Ovary (tissue), 10 donors: ENCODE measurements around the gene GMPR. TPM values are rescaled to one million over a fixed set of nuclear protein-coding genes. Genes with fewer than 3 reads are reported as not detected.

Experiments
- DNase-seq, 5 donors: peaks; one replicate each; pipeline ENCODE4 v3.0.0-alpha.2; 2019 to 2020
- H3K27ac ChIP-seq, 2 donors: fragments of 200-600 bp; one replicate each; pipeline versions ENCODE4 v1.5.1 to v1.8.0; 2019 to 2022
- H3K27me3 ChIP-seq: fragments of 200-600 bp; one replicate; pipeline ENCODE4 v1.8.0; 2022
- H3K36me3 ChIP-seq: fragments of 200-600 bp; sonication (generic); one replicate; pipeline ENCODE4 v1.5.1; 2019
- H3K4me1 ChIP-seq: one replicate; pipeline ENCODE4 v1.8.1; 2013; ENCODE audit warnings: mild to moderate bottlenecking, moderate library complexity; ENCODE audit not compliant: insufficient read depth
- H3K4me3 ChIP-seq: fragments of 200-600 bp; sonication (generic); one replicate; pipeline ENCODE4 v1.5.1; 2017
- H3K9me3 ChIP-seq, 2 donors: fragments of 200-600 bp in 1 of 2; sonication (generic) in 1 of 2; one replicate each; pipeline versions ENCODE4 v1.5.1 to v1.8.1; 2013 to 2019; ENCODE audit warnings: mild to moderate bottlenecking in 1 of 2, moderate library complexity in 1 of 2
- CTCF ChIP-seq, 3 donors: fragments of 450-650 bp in 2 of 3; fragments of 200-600 bp in 1 of 3; IDR thresholded peaks; one replicate each; pipeline versions ENCODE4 v1.5.1 to v1.8.0; 2016 to 2022; ENCODE audit warnings: antibody characterized with exemption in 3 of 3, mild to moderate bottlenecking in 1 of 3
- EP300 ChIP-seq: sonication (generic); formaldehyde crosslinking; IDR thresholded peaks from one replicate; pipeline ENCODE4 v1.6.1; 2017; ENCODE audit warnings: antibody characterized with exemption
- POLR2A ChIP-seq: fragments of 450-650 bp; IDR thresholded peaks from one replicate; pipeline ENCODE4 v1.6.1; 2017; ENCODE audit warnings: antibody characterized with exemption, mild to moderate bottlenecking, moderate library complexity
- WGBS, 3 donors: extraction: QIAGEN DNeasy Blood & Tissue Kit in 1 of 3; methylation state at CpG; one replicate each; pipeline versions ENCODE4 v1.1.5 to v1.1.7; 2013 to 2017; 5-methylcytosine and 5-hydroxymethylcytosine counted together
- intact Hi-C, 4 donors: fragments of 100-400 bp; cut with DNase I; formaldehyde crosslinking; loops; one replicate each; pipeline versions ENCODE4 v1.11.0 to v1.15.1; 2022 to 2023
- long read RNA-seq, 3 donors: library from polyadenylated mRNA in 2 of 3; unstranded in 2 of 3; transcript quantifications; one replicate each; pipeline ENCODE4 v2.0.0 and lab custom pipeline, GENCODE V29; 2021 to 2026
- polyA plus RNA-seq, 2 donors: library from polyadenylated mRNA; stranded (reverse); fragments of 200-250 nt in 1 of 2; fragments of 350-450 nt in 1 of 2; fragmentation: Illumina TruSeq in 1 of 2; extraction: RNeasy Lipid Tissue Mini Kit (QIAGEN cat#74804) in 1 of 2; gene quantifications; one replicate each; pipeline ENCODE4 v1.2.3, GENCODE V29; 2013 to 2014
- total RNA-seq, 7 donors: library from RNA; depleted of rRNA in 2 of 7; stranded (reverse); fragments of >200 nt in 2 of 7; fragmentation: NEBNext Ultra II Directional in 3 of 7; extraction: Animal tissue kit (Norgen Biotek cat#: 25700) in 3 of 7; gene quantifications; one replicate each; pipeline versions ENCODE4 v1.1.0 to v1.2.4, GENCODE V29; 2016 to 2023
- donor health status: DM: no; HTN: no; CAD: no; lungs with moderate emphysema.
- donor health status: DM: no; HTN: no; CAD: no.
- donor health status: Bipolar disorder and iron deficiency.
- donor health status: DM: yes; HTN: yes; CAD: no.
- donor health status: DM: no; HTN: no; CAD: no.
- donor health status: DM: yes; HTN: yes; CAD: no.

The GMPR gene
- total RNA-seq (10 to 100 TPM; 18.6 to 49.4 (median 35.1) TPM), polyA plus RNA-seq (10 to 100 TPM; 32.5 to 50.2 TPM)
- long read RNA-seq, donor 1, transcript GMPR-201 (9 exons, 1,515 nt) = major isoform, 86 of 95 reads
- long read RNA-seq, donor 1, partial matches to known transcripts = 2 of 95 reads
- long read RNA-seq, donor 1, other reads (novel, unspliced or antisense) = 5 of 95 reads
- long read RNA-seq, donor 2, transcript GMPR-202 (2 exons, 793 nt) = major isoform, 21 of 41 reads
- long read RNA-seq, donor 2, transcript GMPR-201 (9 exons, 1,515 nt) = minor isoform, 12 of 41 reads
- long read RNA-seq, donor 2, partial matches to known transcripts = 7 of 41 reads
- long read RNA-seq, donor 2, other reads (novel, unspliced or antisense) = 0 of 41 reads
- long read RNA-seq, donor 3, transcript GMPR-201 (9 exons, 1,515 nt) = major isoform, 32 of 38 reads
- long read RNA-seq, donor 3, partial matches to known transcripts = 0 of 38 reads
- long read RNA-seq, donor 3, other reads (novel, unspliced or antisense) = 6 of 38 reads

DNA sequence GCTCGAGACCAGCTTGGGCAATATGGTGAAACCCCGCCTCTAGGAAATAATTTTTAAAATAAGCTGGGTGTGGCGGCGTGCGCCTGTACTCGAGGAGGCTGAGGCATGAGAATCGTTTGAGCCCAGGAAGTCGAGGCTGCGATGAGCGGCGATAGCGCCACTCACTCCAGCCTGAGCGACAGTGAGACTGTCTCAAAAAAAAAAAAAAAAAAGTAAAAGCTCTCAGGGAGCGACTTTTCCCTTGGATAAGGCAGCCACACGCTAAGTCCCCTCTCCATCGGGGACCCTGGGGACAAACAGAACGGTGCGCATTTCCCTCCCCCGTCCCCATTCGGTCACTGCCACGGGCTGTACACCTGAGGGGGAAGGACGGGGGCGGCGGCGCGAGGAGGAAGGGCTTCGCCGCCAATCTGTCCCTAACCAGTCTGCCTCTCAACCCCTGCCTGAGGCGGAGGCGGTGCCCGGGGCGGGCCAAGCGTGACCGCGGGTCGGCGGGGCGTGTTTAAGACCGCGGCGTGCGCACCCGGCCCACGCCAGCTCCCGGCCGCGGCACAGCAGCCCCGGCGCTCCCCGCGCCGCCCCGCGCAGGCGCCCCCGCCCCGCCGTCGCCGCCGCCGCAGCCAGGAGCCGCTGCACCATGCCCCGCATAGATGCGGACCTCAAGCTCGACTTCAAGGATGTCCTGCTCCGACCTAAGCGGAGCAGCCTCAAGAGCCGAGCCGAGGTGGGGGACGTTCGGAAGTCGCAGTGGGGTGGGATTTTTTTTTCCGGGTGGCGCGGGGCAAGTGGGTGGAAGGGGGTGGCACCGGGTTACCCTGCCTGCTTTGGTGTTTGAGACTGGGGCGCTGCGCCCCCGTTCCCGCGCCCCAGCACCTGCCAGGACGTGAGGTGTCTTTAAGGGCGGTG lies at the start of gene GMPR:
GMPR (plus strand) TSS at position 531 of the 906 bp plus-strand sequence; CDS start at position 638, 107 bp downstream.
- intact Hi-C loops = no loop called here
- Histone ChIP-seq H3K4me3 (peak within 1 kb of the TSS; percentile 55), H3K9me3 (no peaks in the 10 kb centered on the region), H3K27me3 (no peaks in the 10 kb centered on the region), H3K36me3 (no peaks in the 10 kb centered on the region), H3K27ac (peak within 1 kb of the TSS; percentile 76 to 86), H3K4me1 (peaks cover 25% of the 10 kb centered on the region)
- DNase-seq = peak; percentile 81 to 88 (median 83)
- WGBS, 3 donors = 9 to 13% (median 9%) methylated on average over 77 to 84 of the region's 84 CpGs
- TF ChIP-seq EP300 (no peak), POLR2A (peak; percentile 29)

DNA sequence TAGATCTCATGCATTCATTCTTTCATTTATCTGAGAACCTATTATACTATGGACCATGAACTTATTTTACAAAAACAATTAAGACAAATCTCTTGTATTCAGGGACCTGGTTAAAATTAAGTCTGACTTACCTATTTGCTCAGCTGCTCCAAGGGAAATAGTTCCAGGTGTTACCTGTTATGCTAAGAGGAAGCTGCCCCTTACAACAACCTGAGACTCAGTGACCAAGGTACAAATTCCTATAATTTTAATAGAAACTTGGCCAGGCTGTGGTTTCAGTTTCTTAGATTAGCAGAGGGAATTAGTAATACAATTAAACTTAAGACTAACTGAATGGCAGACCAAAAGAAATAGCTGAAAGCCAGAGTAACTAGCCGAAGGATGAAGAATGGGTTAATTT lies 48.2 kb upstream of the GMPR start:
- H3K4me3 ChIP-seq = no peak overlapping the region
- DNase-seq = no peak
- no peaks in the 10 kb centered on the region for H3K36me3 ChIP-seq
- H3K27ac ChIP-seq = no peak overlapping the region
- H3K9me3 ChIP-seq = no peaks in the 10 kb centered on the region
- no peak for TF ChIP-seq POLR2A
- no peak for TF ChIP-seq EP300
- no peak for TF ChIP-seq CTCF (IDR thresholded peaks at IDR 0.05)
- H3K4me1 ChIP-seq = peaks cover 2% of the 10 kb centered on the region
- intact Hi-C loops = no loop called here
- 7 to 23% (median 10%) methylated on average over 1 of the region's 1 CpG for WGBS, 3 donors
- no peaks in the 10 kb centered on the region for H3K27me3 ChIP-seq

- H3K27me3 ChIP-seq = no peaks in the 10 kb centered on the region
- intact Hi-C loops = loop anchor here in 1 of 4 donors (5.0 kb wide), 1 partner anchor 499 kb away; no protein-coding TSS in a partner anchor
- H3K36me3 ChIP-seq = no peaks in the 10 kb centered on the region
- no peaks in the 10 kb centered on the region for H3K9me3 ChIP-seq
- TF ChIP-seq CTCF (IDR thresholded peaks at IDR 0.05) (no peak), POLR2A (no peak), EP300 (no peak)
- no peak for DNase-seq
- WGBS, 3 donors = 91 to 94% (median 92%) methylated on average over 14 of the region's 14 CpGs
- H3K27ac ChIP-seq = no peak overlapping the region
- H3K4me1 ChIP-seq = peaks cover 11% of the 10 kb centered on the region
- H3K4me3 ChIP-seq = no peak overlapping the region
Observed at GRCh38 chr6:16196260-16196983, 42.0 kb upstream of the GMPR start.

- H3K36me3 ChIP-seq = no peaks in the 10 kb centered on the region
- TF ChIP-seq POLR2A (no peak), EP300 (no peak), CTCF (IDR thresholded peaks at IDR 0.05) (no peak)
- no peak overlapping the region for H3K4me3 ChIP-seq
- H3K27me3 ChIP-seq = no peaks in the 10 kb centered on the region
- intact Hi-C loops = loop anchor here in 1 of 4 donors (5.0 kb wide), 1 partner anchor 500 kb away; no protein-coding TSS in a partner anchor
- no peaks in the 10 kb centered on the region for H3K9me3 ChIP-seq
- 73 to 85% (median 80%) methylated on average over 18 to 19 of the region's 19 CpGs for WGBS, 3 donors
- peaks cover 11% of the 10 kb centered on the region for H3K4me1 ChIP-seq
- DNase-seq = no peak
- H3K27ac ChIP-seq = no peak overlapping the region
Observed at GRCh38 chr6:16196984-16197546, 41.3 kb upstream of the GMPR start.
